HCT116 (cell line): ENCODE measurements around the gene GNRHR. TPM values are rescaled to one million over a fixed set of nuclear protein-coding genes. Genes with fewer than 3 reads are reported as not detected.

Experiments
- ATAC-seq: fragments of 200-7000 bp; cut with Tn5 transposase; 2 replicates; pipeline ENCODE4 v1.9.1; 2020; ENCODE audit warnings: mild to moderate bottlenecking, moderate library complexity
- BruUV-seq: library from RNA; stranded (reverse); fragments of 400-500 nt; replicated peaks from 2 replicates; lab custom pipeline; 2021; lab: Mats Ljungman, UMichigan
- CTCF ChIA-PET: fragments of 300-600 bp; sonication (Branson Sonifier 250); formaldehyde crosslinking; loops from one replicate; lab custom pipeline; 2021; ENCODE audit warnings: antibody characterized with exemption; lab: Charles Lee
- POLR2A ChIA-PET: fragments of 300-600, 350-600 bp; sonication (Branson Sonifier 250); formaldehyde crosslinking; loops from one replicate; lab custom pipeline; 2021; ENCODE audit warnings: antibody characterized with exemption; lab: Charles Lee
- RAD21 ChIA-PET, 2 experiments: fragments of 300-600 bp; sonication (Branson Sonifier 250); formaldehyde crosslinking; loops; one replicate each; lab custom pipeline; 2023; ENCODE audit warnings: low total read pairs in 2 of 2; ENCODE audit not compliant: uncharacterized antibody in 2 of 2, unreplicated experiment in 2 of 2, low non-redundant PET in 1 of 2; lab: Charles Lee
- DNase-seq: peaks from one replicate; pipeline ENCODE4 v3.0.0-alpha.2; 2010; ENCODE audit warnings: low read depth, low spot score
- H2AFZ ChIP-seq: fragments of 200-600 bp; shearing (Covaris generic), sonication (generic); 2 replicates; pipeline ENCODE4 v1.6.1; 2017; ENCODE audit warnings: low read depth, mixed run types, mixed read lengths, antibody characterized with exemption, low read length; ENCODE audit not compliant: poor library complexity, severe bottlenecking
- H3K27ac ChIP-seq: 2 replicates; pipeline ENCODE4 v1.5.1; 2012; ENCODE audit warnings: low read depth, low read length
- H3K27me3 ChIP-seq: fragments of 200-600 bp; sonication (generic); 2 replicates; pipeline ENCODE4 v1.6.1; 2016; ENCODE audit warnings: mixed run types, low read length, mixed read lengths; ENCODE audit not compliant: insufficient read depth
- H3K36me3 ChIP-seq, 2 experiments: fragments of 200-500 bp in 1 of 2; fragments of 200-600 bp in 1 of 2; sonication (Bioruptor generic) in 1 of 2; sonication (generic) in 1 of 2; 2 replicates each; pipeline versions ENCODE4 v1.5.1 to v1.6.1; 2014 to 2016; ENCODE audit warnings: low read length in 2 of 2, inconsistent platforms in 1 of 2, mixed read lengths in 1 of 2, mixed run types in 1 of 2; ENCODE audit not compliant: insufficient read depth in 2 of 2, control insufficient read depth in 1 of 2
- H3K4me1 ChIP-seq, 2 experiments: fragments of 200-600 bp in 1 of 2; sonication (generic) in 1 of 2; 2 replicates each; pipeline versions ENCODE4 v1.5.1 to v1.6.1; 2012 to 2017; ENCODE audit warnings: low read length in 2 of 2, inconsistent platforms in 1 of 2, mild to moderate bottlenecking in 1 of 2, mixed read lengths in 1 of 2, mixed run types in 1 of 2, moderate library complexity in 1 of 2; ENCODE audit not compliant: insufficient read depth in 2 of 2, control insufficient read depth in 1 of 2
- H3K4me2 ChIP-seq: fragments of 200-600 bp; sonication (generic); 2 replicates; pipeline ENCODE4 v1.6.1; 2017; ENCODE audit warnings: mixed run types, low read length, mixed read lengths
- H3K4me3 ChIP-seq, 2 experiments: fragments of 200-600 bp in 1 of 2; sonication (generic) in 1 of 2; replicated peaks in 1 of 2; 2 replicates each; pipeline ENCODE4 v1.5.1; 2011 to 2016; ENCODE audit warnings: low read length in 2 of 2, control low read depth in 1 of 2, low read depth in 1 of 2, mild to moderate bottlenecking in 1 of 2, mixed read lengths in 1 of 2, mixed run types in 1 of 2
- H3K79me2 ChIP-seq: fragments of 200-600 bp; sonication (generic); 2 replicates; pipeline ENCODE4 v1.6.1; 2017; ENCODE audit warnings: mild to moderate bottlenecking, mixed run types, low read length, moderate library complexity, mixed read lengths; ENCODE audit not compliant: insufficient read depth
- H3K9ac ChIP-seq: fragments of 200-600 bp; sonication (generic); 2 replicates; pipeline ENCODE4 v1.6.1; 2016; ENCODE audit warnings: low read length, mixed read lengths
- H3K9me2 ChIP-seq: fragments of 200-600 bp; sonication (generic), shearing (Covaris generic); 2 replicates; pipeline ENCODE4 v1.6.1; 2017; ENCODE audit warnings: mixed run types, mild to moderate bottlenecking, moderate library complexity; ENCODE audit not compliant: insufficient read depth
- H3K9me3 ChIP-seq, 2 experiments: fragments of 200-500 bp in 1 of 2; fragments of 200-600 bp in 1 of 2; sonication (Bioruptor generic) in 1 of 2; sonication (generic) in 1 of 2; 2 replicates each; pipeline ENCODE4 v1.6.1; 2014 to 2017; ENCODE audit warnings: low read length in 2 of 2, mixed read lengths in 2 of 2, inconsistent platforms in 1 of 2, low read depth in 1 of 2, mild to moderate bottlenecking in 1 of 2, mixed run types in 1 of 2, moderate library complexity in 1 of 2; ENCODE audit not compliant: control insufficient read depth in 1 of 2, insufficient read depth in 1 of 2
- H4K20me1 ChIP-seq: fragments of 200-600 bp; sonication (generic), shearing (Covaris generic); 2 replicates; pipeline ENCODE4 v1.6.1; 2017; ENCODE audit warnings: mixed run types, mild to moderate bottlenecking, moderate library complexity; ENCODE audit not compliant: insufficient read depth
- ATF3 ChIP-seq: IDR thresholded peaks from 2 replicates; pipeline ENCODE4 v1.6.1; 2012
- CEBPB ChIP-seq: IDR thresholded peaks from 2 replicates; pipeline ENCODE4 v1.6.1; 2012; ENCODE audit warnings: low read depth
- ELF1 ChIP-seq: IDR thresholded peaks from 2 replicates; pipeline ENCODE4 v1.6.1; 2012; ENCODE audit warnings: low read depth, borderline replicate concordance
- MAX ChIP-seq: IDR thresholded peaks from 2 replicates; pipeline ENCODE4 v1.6.1; 2012
- REST ChIP-seq: IDR thresholded peaks from 2 replicates; pipeline ENCODE4 v1.6.1; 2012; ENCODE audit warnings: low read depth
- SP1 ChIP-seq: IDR thresholded peaks from 2 replicates; pipeline ENCODE4 v1.6.1; 2012; ENCODE audit warnings: low read depth
- TCF7L2 ChIP-seq: IDR thresholded peaks from 2 replicates; pipeline ENCODE4 v1.7.0; 2011; ENCODE audit warnings: borderline replicate concordance, inconsistent platforms; ENCODE audit not compliant: insufficient read depth, insufficient read length; ENCODE audit errors: extremely low read depth
- intact Hi-C: fragments of 100-400 bp; cut with micrococcal nuclease; formaldehyde crosslinking; loops from 2 replicates; pipeline ENCODE4 v1.10.0; 2022
- total RNA-seq: library from RNA; stranded (reverse); gene quantifications from one replicate; pipeline ENCODE4 v1.2.1, GENCODE V29; 2021; ENCODE audit not compliant: unreplicated experiment

GNRHR gene
- total RNA-seq, 1 experiment from 2014 or later, result not detected

GRCh38 chr4:67796810-67797209, 42.6 kb upstream of the GNRHR start:
- H4K20me1 ChIP-seq, result no peaks in the 10 kb centered on the region
- no peak overlapping the region for H3K9ac ChIP-seq
- no peak overlapping the region for H3K4me3 ChIP-seq
- RAD21 ChIA-PET, result no interaction called here
- H3K9me3 ChIP-seq, result no peaks in the 10 kb centered on the region
- ATAC-seq, result no peak
- BruUV-seq, result no TSS peak
- TF ChIP-seq CEBPB (no peak), ATF3 (no peak), TCF7L2 (no peak), REST (no peak)
- TF ChIP-seq, all 23 proteins: peak for 0
- no peaks in the 10 kb centered on the region for H3K9me2 ChIP-seq
- H3K36me3 ChIP-seq, result no peaks in the 10 kb centered on the region
- no peaks in the 10 kb centered on the region for H3K4me1 ChIP-seq
- intact Hi-C loops, result no loop called here
- no peak for DNase-seq
- H3K79me2 ChIP-seq, result no peaks in the 10 kb centered on the region
- no peaks in the 10 kb centered on the region for H3K27me3 ChIP-seq
- no peak overlapping the region for H2AFZ ChIP-seq
- ChIA-PET POLR2A (no interaction called here), CTCF (no interaction called here)
- H3K4me2 ChIP-seq, result no peak overlapping the region
- no peak overlapping the region for H3K27ac ChIP-seq

GRCh38 chr4:67790721-67791120, 36.5 kb upstream of the GNRHR start:
- Histone ChIP-seq H3K4me1 (no peaks in the 10 kb centered on the region), H3K9me3 (no peaks in the 10 kb centered on the region), H3K36me3 (no peaks in the 10 kb centered on the region), H4K20me1 (no peaks in the 10 kb centered on the region), H2AFZ (no peak overlapping the region), H3K4me2 (no peak overlapping the region), H3K27ac (no peak overlapping the region), H3K27me3 (no peaks in the 10 kb centered on the region), H3K9me2 (no peaks in the 10 kb centered on the region), H3K4me3 (no peak overlapping the region), H3K79me2 (no peaks in the 10 kb centered on the region), H3K9ac (no peak overlapping the region)
- no peak for DNase-seq
- POLR2A ChIA-PET, result no interaction called here
- RAD21 ChIA-PET, result no interaction called here
- TF ChIP-seq MAX, result no peak
- TF ChIP-seq ELF1, result no peak
- no peak for TF ChIP-seq SP1
- no TSS peak for BruUV-seq
- CTCF ChIA-PET, result no interaction called here
- intact Hi-C loops, result no loop called here
- ATAC-seq, result no peak
